Ectodermal cell (in vitro differentiated cells): Measurements from ENCODE around the gene ARHGEF19.

Source experiments
- H3K27ac ChIP-seq: 2 replicates; pipeline ENCODE4 v1.7.0; 2013; ENCODE audit warnings: mild to moderate bottlenecking, low read depth, low read length; ENCODE audit not compliant: insufficient read depth, poor library complexity, severe bottlenecking
- H3K27me3 ChIP-seq: 2 replicates; pipeline ENCODE4 v1.7.0; 2013; ENCODE audit warnings: mild to moderate bottlenecking, low read length; ENCODE audit not compliant: insufficient read depth, control insufficient read depth, poor library complexity, severe bottlenecking
- H3K36me3 ChIP-seq: one replicate; pipeline ENCODE4 v1.7.0; 2013; ENCODE audit warnings: low read length; ENCODE audit not compliant: control insufficient read depth, insufficient read depth
- H3K4me1 ChIP-seq: one replicate; pipeline ENCODE4 v1.7.0; 2013; ENCODE audit warnings: low read length; ENCODE audit not compliant: control insufficient read depth, insufficient read depth
- H3K4me3 ChIP-seq: 2 replicates; pipeline ENCODE4 v1.7.0; 2013; ENCODE audit warnings: low read depth, low read length, control low read depth; ENCODE audit not compliant: insufficient read depth
- H3K9me3 ChIP-seq: 2 replicates; pipeline ENCODE4 v1.7.0; 2013; ENCODE audit warnings: mild to moderate bottlenecking, low read length, moderate library complexity; ENCODE audit not compliant: control insufficient read depth
- WGBS, 2 experiments: methylation state at CpG; one replicate each; pipeline ENCODE4 v1.1.7; 2013; ENCODE audit warnings: missing lambda C conversion rate in 2 of 2; 5-methylcytosine and 5-hydroxymethylcytosine counted together

Gene ARHGEF19

DNA sequence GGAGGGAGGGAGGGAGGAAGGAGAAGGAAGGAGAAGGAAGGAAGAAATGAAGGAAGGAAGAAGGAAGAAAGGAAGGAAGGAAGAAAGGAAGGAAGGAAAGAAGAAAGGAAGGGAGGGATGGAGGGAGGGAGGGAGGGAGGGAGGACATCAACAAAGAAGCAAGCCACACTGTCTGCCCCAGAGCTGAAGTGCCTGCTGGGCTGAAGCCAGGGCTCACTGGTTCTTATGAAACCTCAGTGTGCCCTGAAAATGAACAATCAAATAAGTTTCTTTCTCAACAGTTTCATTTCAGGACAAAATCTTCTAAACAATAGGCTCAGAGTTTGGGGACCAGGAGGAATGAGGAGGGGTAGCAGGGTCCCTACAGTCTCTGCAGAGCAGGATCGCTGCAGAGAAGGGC is 21.1 kb downstream of the ARHGEF19 start:
- Histone ChIP-seq H3K27me3 (no peaks in the 10 kb centered on the region), H3K36me3 (no peaks in the 10 kb centered on the region)
- WGBS, 2 experiments, result 70 to 76% methylated on average over 1 of the region's 1 CpG

DNA sequence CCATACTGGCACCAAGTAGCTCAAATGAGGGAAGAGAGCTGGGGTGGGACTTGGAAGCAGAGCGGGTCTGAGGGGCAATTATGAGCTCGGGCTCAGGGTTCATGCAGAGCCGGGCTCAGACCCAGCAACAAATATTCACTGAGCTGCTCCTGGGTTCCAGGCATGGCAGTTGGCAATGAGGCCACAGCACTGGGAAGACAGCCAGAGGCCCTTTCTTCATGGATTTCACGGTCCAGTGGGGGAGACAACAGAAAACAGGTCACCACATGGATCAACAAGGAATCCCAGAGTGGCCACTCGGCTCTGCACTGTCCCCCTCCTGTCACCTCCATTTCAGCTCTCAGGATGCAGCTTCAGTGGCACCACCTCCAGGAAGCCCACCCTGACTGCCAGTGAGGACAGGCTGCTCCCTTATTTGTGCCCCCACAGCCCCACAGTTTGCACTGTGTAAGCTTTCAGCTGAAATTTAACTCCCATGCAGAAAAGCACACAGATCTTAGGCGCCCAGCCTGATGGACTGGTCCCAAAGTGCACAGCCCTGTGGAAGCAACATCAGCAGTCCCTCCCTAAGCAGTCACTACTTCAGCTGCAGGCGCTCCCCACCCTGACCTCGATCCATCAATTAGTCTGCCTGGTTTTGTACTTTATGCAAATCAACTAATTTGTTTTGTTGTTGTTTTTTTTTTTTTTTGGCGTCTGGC is 22.4 kb downstream of the ARHGEF19 start:
- Histone ChIP-seq H3K36me3 (no peaks in the 10 kb centered on the region), H3K27ac (no peak overlapping the region), H3K27me3 (no peaks in the 10 kb centered on the region), H3K4me1 (no peaks in the 10 kb centered on the region), H3K9me3 (no peaks in the 10 kb centered on the region), H3K4me3 (no peak overlapping the region)
- WGBS, 2 experiments, result 68 to 71% methylated on average over 9 of the region's 9 CpGs

More for the DNA sequence above, 21.1 kb downstream of the ARHGEF19 start:
- Histone ChIP-seq H3K4me1 (no peaks in the 10 kb centered on the region), H3K9me3 (no peaks in the 10 kb centered on the region), H3K4me3 (no peak overlapping the region), H3K27ac (no peak overlapping the region)

DNA sequence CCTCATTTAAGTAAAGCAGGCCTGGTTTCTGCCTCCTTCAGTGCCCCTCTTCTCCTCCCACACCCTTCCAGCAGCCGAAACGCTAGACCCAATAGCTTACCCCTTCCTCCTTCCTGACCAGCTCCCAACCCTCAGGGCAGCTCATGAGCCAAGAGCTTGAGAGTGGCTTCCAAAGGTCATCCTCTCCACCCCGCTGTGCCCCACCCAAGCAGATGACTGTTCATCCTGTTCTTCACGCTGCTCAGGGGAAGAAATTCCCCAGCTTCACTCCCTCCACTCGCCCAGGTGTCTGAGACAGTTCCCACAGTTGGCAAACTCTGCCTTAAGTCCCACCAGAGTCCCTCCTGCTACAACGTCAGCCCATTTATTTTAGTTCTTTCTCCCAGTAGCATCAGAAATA is 23.4 kb downstream of the ARHGEF19 start:
- H3K9me3 ChIP-seq, result no peaks in the 10 kb centered on the region
- H3K4me1 ChIP-seq, result no peaks in the 10 kb centered on the region
- H3K4me3 ChIP-seq, result no peak overlapping the region
- 81 to 82% methylated on average over 6 of the region's 6 CpGs for WGBS, 2 experiments
- no peaks in the 10 kb centered on the region for H3K36me3 ChIP-seq
- H3K27me3 ChIP-seq, result no peaks in the 10 kb centered on the region
- no peak overlapping the region for H3K27ac ChIP-seq

DNA sequence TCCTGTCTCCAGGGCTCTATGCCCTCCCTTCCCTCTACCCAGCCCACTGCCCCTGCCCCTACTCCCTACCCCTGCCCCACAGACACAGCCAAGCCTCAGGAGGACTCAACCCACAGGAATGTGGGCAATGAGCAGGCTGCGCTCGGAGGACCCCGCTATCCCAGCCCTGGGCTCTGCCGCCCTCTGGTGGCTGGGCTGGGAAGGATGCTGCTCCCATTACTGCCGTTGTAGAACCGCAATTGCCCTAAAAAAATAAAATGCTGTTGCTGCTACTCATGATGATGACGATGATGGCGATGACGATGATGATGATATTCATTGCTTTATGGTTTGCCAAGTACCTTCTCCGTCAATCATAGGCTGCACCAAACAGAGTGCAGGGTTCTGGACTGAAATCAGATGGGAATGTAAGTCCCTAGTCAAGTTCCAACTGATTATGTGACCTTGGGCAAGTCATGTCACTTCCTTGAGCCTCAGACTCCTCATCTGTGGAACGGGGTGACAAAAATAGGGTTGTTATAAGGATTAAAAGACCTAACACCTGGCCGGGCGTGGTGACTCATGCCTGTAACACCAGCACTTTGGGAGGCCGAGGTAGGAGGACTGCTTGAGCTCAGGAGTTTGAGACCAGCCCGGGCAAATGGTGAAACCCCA is 24.6 kb downstream of the ARHGEF19 start:
- Histone ChIP-seq H3K9me3 (no peaks in the 10 kb centered on the region), H3K4me3 (no peak overlapping the region), H3K36me3 (no peaks in the 10 kb centered on the region), H3K27ac (no peak overlapping the region), H3K4me1 (no peaks in the 10 kb centered on the region), H3K27me3 (no peaks in the 10 kb centered on the region)
- WGBS, 2 experiments, result 28 to 33% methylated on average over 15 of the region's 15 CpGs

DNA sequence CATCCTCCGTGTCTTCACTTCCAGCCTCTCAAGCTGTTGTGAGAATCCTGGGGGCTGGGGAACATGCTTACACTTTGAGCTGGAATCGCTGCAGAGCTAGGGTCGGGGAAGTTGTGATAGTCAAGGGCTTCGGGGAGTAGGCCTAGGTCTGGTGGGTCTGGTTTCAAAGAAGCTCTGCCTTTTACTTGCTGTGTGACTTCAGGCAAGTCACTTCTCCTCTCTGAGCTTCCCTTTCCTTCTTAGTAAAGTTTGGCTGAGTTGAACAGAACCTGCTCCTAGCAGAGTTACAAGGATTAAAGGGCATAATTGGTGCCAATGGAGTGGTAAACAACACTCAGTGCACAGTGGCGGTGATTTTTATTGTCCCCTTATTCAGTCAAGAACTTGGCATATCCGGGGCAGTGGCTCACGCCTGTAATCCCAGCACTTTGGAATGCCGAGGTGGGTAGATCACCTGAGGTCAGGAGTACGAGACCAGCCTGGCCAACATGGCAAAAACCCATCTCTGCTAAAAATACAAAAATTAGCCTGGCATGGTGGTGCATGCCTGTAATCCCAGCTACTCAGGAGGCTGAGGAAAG is 25.7 kb downstream of the ARHGEF19 start:
- Histone ChIP-seq H3K27me3 (no peaks in the 10 kb centered on the region), H3K9me3 (no peaks in the 10 kb centered on the region)
- WGBS, 2 experiments, result 93 to 95% methylated on average over 9 of the region's 9 CpGs

DNA sequence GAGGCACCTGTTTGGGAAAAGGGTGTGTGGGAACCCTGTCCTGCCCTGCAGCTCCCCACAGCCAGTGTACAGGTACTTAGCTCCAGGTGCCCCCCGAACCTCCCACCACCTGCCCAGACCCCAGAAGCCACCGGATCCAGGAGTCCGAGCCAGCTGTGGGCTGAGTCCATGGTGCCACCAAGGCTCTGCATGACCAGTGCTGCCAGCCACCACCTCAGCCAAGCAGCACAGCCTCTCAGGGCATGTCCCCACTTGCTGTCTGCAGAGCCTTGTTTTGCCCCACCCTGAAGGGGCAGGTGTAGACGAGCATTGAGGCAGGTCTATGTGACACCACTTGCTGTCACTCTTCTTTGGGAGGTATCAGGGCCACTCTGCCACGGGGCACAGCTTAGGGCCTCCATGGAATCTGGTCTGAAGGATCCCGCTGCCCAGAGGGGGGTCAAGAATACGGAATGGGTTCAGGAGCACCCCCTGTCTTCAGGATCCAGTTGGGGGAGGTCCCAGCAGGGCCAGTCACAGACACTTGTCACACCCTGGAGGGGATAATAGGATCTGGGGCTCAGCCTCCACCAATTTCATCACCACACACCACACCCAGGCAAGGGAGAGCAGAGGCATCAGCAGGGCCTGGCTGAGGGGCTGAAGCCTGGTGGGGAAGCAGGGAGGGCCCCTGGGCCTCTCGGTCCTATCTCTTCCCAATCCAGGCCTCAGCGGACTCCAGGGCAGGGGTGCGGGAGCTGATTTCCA is 27.7 kb downstream of the ARHGEF19 start:
- Histone ChIP-seq H3K27ac (no peak overlapping the region), H3K27me3 (no peaks in the 10 kb centered on the region), H3K9me3 (no peaks in the 10 kb centered on the region), H3K4me1 (peaks cover 4% of the 10 kb centered on the region), H3K4me3 (no peak overlapping the region), H3K36me3 (no peaks in the 10 kb centered on the region)
- WGBS, 2 experiments, result 86 to 87% methylated on average over 10 of the region's 10 CpGs

More for the DNA sequence above, 25.7 kb downstream of the ARHGEF19 start:
- no peak overlapping the region for H3K27ac ChIP-seq
- no peaks in the 10 kb centered on the region for H3K36me3 ChIP-seq
- no peak overlapping the region for H3K4me3 ChIP-seq
- H3K4me1 ChIP-seq, result peaks cover 4% of the 10 kb centered on the region

DNA sequence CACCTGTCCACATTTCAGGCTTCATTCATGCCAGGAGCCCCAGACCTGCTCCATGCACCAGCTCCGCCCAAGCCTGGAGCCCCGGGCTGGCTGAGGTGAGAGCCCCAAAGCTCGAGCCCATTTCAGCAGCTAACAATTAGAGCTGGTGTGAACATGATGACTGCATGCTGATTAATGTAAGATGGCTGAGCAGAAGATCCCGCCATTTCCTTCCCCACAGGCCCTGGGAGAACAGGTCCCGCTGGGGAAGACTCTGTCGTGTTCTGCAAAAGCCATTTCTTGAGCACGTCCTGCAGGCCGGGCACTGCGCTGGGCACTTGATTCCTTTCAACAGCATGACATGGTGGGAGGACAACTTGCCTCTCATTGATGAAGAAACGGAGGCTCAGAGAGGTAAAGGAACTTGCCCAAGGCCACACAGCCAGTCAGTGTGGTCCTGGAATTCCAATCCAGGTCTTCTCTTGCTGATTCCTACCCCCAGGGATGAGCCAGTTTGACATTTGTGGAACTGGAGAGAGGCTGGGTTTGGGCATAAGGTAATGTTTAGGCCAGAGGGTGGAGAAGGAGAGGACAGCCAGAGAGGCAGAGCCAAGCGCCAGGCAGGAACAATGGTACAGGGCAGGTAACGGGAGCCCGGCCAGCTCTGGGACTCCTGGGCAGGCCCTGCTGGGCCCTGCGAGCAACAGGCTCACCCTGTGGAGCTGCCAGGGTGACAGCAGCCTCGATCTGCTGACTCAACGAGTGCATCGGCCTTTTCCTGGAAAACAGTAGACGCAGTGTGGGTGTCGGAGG is 28.5 kb downstream of the ARHGEF19 start:
- WGBS, 2 experiments, result 91 to 92% methylated on average over 19 of the region's 19 CpGs
- no peaks in the 10 kb centered on the region for H3K36me3 ChIP-seq
- H3K27ac ChIP-seq, result no peak overlapping the region
- no peak overlapping the region for H3K4me3 ChIP-seq
- no peaks in the 10 kb centered on the region for H3K9me3 ChIP-seq
- peaks cover 4% of the 10 kb centered on the region for H3K4me1 ChIP-seq
- no peaks in the 10 kb centered on the region for H3K27me3 ChIP-seq

DNA sequence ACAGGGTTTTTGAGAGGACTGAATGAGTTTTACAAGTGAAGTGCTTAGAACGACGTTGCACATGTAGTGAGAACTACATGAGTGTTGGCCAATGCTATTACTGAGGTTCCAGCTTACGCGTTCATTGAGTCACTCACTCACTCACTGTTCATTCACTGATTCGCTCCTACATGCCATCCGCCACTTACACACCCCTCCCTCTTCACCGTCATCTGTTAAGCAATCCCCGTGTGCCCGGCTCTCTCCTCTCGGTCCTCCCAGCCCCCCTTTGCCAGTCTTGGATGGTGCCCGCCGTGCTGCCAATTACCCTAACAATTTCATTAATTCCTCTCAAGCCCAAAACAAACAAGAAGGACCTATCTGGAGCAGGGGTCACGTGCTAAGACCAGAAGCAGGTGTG is 29.3 kb downstream of the ARHGEF19 start:
- Histone ChIP-seq H3K27me3 (no peaks in the 10 kb centered on the region), H3K4me3 (no peak overlapping the region), H3K27ac (no peak overlapping the region), H3K4me1 (peaks cover 4% of the 10 kb centered on the region), H3K9me3 (no peaks in the 10 kb centered on the region), H3K36me3 (no peaks in the 10 kb centered on the region)
- 91 to 93% methylated on average over 13 of the region's 13 CpGs for WGBS, 2 experiments

DNA sequence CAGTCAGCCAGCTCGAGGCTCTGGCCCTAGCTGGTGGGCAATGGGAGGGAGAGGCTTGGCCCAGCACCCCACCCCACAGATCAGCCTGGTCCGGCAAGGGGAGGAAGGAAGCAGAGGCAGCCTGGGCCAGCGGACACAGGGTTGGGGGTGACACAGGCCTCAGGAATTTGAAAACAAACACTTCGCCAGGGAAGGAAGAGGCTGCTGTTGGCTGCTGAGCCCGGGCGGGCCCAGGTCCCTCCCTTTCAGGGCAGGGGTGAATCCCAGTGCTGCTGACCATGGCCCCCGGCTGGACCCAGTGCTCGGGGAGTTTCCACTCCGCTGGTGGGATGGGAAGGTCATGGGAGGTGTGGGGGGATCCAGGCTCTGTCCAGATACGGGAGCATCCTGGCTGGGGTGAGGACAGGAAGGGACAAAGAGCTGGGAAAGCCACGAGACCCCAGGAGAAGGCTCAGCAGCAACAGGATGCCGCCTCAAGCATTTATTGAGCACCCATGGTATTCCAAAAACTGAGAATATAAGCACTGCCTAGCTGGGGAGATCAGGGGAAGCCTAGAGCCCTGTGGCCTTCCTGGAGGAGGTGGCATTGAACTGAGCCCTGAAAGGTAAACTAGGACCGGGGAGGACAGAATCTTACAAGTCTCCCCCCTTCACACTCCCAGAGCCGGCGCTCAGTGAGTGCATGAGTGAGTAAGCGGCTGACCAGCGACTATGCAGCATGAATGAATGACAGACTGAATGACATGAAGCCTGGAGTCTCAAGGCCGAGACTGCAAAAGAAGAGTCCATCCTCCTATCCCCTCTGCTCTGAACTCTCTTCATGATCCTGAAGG is 30.3 kb downstream of the ARHGEF19 start:
- Histone ChIP-seq H3K27ac (peak overlapping the region; percentile 33), H3K27me3 (no peaks in the 10 kb centered on the region), H3K36me3 (no peaks in the 10 kb centered on the region), H3K4me1 (peaks cover 4% of the 10 kb centered on the region), H3K4me3 (no peak overlapping the region), H3K9me3 (no peaks in the 10 kb centered on the region)
- 63% methylated on average over 18 of the region's 18 CpGs for whole genome bisulfite sequencing, 2 experiments
